IPS-NIHi11 (cell line): ENCODE results near the gene DICER1.

Experiments
- DNase-seq: peaks from one replicate; pipeline ENCODE4 v3.0.0; 2012; ENCODE audit warnings: mixed read lengths, low spot score

Gene DICER1

DNA sequence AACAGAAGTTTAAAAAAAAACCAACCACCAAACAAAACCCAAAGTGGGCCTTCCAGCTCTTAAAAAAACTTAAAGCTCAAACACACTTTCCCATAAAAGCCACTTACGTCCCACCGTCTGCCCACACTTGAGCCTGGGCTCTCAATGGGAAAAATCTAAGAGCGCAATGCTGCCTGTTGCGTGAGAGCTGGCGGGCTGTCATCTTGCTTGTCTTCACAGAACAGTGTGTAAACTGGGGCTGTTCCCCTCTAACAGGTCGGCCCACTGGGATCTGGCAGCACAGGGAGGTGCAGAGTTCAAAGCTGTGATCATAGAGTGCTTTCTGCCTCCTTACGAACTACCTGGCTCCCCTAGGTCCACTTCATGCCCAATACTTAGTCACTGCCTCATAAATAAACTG is 80.0 kb downstream of the DICER1 start:
- DNase-seq, result no peak

DNA sequence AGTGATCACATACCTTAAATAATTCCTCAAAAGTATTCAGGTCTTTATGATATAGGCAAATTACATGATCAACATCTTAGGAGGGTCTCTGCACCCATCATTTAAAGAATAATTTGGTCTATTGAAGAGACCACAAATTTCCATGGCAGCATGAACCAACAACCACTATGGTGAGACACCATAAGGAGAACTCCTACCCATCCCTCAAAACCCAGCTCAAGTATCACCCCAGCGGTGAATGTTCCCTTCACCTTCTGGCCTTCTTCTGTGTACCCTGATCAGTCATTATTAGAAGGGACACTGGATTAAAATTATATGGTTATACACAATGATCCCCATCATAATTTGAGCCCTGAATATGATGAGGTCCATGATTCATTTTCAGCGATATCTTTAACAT is 81.5 kb downstream of the DICER1 start:
- DNase-seq, result no peak

DNA sequence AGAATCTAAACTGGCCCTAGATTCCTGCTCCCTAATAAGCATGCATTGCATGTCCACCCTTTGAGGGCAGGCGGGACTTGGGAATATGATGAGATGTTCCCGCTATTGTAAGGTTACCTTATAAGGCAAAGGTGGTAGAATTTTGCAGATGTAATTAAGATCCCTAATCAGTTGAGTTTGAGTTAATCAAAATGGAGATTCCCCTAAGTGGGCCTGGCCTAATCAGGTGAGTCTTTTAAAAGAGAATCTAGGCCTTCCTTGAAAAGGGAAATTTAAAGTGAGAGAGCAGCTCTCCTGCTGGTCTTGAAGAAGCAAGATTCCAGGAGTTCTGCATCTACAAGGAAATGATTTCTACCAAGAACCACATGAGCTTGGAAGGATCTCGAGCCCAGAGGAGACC is 83.4 kb downstream of the DICER1 start:
- no peak for DNase-seq

DNA sequence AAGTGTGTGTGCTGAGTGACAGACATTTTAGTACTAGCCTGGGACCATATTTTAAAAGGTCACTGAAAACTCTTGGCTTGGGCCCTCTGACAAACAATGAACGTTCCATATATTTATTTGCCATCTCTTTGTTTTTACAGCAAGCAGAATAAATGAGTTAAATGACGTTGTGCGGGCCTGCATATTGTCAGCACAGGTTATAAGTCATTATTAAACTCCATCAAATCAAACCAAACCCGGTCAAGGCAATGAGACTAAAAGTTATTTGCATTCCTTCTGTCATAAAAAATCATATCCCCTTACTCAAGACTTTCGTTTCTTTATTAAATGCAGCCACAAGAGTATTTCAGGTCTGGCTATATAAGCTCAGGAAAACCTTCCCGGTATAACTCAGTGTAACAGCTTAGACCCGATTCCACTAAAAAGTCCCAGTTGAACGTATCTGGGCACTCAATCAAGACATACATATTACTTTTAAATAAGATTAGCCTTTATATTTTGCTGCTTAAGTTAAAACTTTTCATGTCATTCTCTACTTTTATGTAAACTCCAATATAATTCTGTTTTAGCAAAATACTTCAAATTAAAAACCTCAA is 84.9 kb downstream of the DICER1 start:
- DNase-seq, result no peak

DNA sequence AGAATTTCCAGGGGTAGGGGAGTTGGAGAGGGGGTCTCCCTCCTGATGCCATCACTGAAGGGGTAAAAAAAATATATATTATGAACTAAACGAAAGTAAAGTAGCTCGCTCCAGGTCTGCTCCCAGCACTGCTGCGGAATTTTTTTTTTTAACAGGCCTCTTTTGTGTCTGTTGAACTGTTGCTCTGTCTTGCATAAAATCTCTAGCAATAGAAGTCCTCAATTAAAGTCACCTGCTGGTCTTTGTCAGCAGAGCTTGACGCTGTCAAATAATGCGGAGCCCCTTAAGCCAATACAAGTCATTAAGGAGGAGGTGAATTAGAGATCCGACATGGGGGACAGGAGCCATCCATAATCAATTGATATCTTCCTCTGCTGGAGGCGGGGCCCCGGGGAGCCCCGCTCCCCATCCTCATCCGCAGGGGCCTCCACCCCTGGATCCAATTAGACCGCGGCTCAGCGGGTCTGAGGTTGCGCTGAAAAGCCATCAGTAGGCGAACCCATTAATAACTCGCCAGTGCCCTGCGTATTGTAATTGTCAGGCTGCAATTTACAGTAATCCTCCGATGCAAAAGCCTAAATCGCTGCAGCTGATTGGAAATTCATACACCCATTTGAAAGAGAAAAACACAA is 85.6 kb downstream of the DICER1 start:
- DNase-seq, result no peak

DNA sequence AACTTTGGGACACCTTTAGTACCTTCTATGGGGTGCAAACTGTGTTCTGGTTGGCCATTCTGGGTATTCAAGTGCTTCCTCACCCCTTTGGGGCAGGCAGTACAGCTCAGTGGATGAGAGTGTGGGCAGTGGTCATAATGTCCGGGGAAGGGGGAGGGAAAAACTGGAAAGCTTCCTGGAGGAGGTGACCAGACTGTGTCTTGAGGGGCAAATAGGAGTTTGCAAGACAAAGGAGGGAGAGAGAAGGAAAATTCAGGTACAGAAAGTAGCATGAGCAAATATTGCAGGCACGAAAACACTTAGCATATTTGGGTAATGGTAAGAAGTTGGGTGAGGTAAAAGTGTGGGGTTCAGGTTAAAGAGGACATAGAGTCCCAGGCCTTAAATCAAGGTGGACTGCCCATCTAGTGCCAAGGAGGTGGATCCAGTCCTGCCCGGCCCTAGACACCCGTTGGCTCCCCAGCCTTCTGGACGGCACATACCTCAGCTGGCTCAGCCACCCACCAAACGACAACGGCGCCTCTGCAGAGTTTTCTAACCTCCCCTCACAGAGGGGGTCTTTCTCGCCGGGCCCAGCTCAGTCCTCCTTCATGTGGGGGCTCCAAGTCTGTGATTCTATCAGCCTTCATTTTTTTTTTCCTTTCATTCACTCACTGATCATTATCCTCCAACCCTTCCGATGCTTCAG is 86.4 kb downstream of the DICER1 start:
- DNase-seq, result no peak

DNA sequence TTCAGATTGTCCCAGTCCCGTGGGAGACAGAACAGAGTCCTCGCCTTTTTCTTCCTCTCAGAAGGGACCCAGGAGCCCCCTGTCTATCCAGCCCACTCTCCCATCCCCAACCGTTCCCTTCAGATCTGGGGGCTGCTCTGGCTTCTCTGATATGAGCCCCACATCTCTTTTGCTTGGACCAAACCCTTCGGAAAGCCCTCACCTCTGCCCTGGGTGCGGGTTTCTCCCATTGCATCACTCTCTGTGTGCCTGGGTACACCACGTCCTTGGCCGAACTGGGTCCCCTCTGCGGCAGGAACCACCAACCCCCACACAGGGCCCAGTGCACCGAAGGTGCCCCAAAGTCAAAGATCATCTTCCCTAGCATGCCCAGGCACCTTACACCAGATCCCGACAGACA is 87.8 kb downstream of the DICER1 start:
- no peak for DNase-seq

DNA sequence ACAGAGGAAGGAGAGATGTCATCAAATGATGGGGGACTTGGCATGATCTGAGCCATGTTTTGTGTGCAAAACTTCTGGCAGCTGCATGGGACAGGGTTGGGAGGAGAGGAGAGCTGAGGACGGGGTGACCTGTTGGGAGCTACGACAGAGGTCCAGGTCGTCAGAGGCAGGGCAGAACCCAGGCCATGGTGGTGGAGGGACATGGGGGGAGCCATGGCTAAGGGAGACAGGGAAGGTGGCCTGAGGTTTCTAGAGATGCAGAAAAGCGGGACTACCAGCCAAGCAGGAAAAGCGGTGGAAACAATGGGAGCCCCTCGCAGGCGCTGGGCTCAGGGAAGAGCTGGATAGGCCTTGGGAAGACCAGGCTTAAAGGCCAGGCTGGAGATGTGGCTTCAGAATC is 88.3 kb downstream of the DICER1 start:
- DNase-seq, result no peak

DNA sequence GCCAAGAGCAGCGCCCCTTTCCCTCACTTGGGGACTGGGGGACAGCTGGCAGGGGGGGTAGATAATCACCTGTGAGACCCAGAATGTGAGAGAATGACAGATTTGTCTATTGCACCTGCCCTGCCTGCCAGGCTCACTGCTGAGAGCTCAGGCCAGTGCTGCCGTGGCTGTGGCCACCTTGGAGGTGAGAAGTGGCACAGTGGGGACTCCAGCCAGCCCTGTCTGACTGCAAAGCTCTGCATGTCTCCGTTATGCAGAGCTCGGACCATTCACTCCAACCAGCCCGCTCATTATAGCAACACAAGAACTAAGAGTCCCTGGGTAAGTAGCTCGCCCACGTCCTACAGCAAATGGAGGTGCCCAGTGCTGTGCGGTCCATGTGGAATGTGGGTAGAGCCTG is 88.8 kb downstream of the DICER1 start:
- no peak for DNase-seq

DNA sequence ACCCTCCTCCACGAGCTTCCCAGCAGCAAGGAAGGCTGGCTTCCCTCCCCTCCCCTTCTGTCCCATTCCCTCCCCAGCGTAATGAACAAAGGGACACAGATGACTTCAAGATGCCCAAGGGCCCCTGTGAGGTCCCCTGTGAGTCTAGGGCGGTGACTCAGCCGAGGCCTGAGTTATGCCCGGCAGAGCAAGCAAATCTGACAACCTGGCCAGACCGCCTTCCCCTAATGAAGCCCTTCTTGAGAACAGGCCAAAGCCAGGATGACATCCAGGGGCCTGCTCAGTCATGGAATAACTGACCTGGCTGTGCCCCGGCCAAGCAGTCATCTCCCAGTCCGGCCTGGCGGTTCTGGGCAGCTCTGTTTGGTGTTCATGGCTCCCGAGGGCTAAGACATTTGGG is 89.2 kb downstream of the DICER1 start:
- no peak for DNase-seq

DNA sequence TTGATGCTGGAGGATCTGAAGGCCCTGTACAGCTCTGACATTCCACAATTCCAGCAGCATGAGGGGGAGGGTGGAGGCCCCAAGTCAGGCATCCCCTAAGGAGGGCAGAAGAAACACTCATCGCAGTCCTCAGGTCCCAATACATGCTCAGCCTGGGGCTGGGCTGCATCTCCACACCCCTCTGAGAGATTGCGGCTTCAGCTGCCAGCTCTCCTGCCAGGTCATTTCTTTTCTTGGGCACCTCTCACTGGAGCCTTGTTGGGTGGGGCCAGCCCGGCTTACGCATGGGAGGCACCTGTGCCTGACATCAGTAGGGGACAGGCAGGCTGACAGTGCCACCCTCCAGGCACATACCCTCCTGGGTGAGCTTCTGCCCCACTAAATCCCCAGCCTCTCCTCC is 89.8 kb downstream of the DICER1 start:
- no peak for DNase-seq

DNA sequence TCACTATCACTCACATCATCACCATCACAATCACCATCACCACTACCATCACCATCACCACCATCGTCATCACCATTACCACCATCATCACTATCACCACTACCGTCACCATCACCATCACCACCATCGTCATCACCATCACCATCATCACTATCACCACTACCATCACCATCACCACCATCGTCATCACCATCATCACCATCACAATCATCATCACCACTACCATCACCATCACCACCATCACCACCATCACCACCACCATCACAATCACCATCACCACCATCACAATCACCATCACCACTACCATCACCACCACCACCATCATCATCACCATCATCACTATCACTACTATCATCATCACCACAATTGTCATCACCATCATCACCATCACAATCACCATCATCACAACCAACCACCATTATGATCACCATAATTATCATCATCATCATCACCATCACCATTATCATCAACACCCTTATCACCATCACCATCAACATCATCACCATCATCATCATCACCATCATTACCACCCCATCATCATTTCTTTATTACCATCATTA is 90.8 kb downstream of the DICER1 start:
- no peak for DNase-seq

DNA sequence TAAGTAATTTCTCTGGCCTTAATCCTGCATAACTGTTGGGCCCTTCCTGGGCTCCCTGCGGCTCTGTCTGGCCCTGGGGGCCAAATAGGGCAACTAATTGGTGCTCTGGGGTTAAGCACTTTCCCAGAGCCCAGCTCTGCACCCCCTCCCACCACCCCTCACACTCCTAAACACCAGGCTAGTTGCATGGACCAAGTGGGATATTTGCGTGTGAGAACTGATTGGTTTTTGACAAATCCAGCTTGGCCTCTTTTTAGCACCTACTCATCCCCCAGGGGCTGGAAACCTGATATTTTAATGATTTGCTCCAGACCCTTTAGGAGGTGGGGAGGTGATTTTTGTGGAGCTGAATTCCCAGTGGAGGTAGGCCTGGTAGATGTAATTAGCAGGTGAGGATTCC is 91.9 kb downstream of the DICER1 start:
- no peak for DNase-seq

DNA sequence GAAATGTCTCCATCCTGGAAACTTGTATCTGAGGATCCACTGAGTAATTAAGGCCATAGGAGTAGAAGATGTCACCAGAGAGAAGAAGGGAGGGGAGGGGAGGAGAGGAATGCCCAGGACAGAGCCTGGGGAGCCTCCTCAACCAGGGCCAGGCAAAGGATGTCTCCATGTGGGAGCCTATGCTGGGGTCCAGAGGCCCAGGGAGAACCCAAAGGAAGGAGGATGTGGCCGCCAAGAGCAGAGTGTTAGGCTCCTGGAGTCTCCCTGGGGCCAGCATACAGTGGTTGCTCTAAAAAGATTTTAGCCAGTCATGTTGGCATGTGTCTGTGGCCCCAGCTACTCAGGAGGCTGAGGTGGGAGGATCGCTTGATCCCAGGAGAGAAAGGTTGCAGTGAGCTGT is 92.6 kb downstream of the DICER1 start:
- DNase-seq, result no peak

DNA sequence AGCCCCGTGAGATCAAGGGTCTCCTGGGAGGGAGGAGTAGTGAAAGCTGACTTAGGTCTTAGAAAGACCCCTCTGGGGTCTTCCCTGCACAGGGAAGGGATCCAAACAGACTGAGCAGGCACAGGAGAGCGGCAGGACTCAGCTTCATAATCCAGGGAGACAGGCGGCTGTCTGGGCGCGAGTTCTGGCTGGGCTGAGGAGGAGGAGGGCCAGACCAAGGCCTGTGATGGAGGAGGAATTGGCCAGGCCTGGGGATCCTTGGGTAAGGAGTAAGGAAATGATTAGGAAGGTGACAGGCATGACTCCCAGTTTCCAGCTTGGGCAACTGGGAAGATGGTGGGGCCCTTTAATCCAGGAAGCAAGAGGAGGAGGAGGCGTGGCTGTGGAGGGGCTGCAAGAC is 93.1 kb downstream of the DICER1 start:
- no peak for DNase-seq

DNA sequence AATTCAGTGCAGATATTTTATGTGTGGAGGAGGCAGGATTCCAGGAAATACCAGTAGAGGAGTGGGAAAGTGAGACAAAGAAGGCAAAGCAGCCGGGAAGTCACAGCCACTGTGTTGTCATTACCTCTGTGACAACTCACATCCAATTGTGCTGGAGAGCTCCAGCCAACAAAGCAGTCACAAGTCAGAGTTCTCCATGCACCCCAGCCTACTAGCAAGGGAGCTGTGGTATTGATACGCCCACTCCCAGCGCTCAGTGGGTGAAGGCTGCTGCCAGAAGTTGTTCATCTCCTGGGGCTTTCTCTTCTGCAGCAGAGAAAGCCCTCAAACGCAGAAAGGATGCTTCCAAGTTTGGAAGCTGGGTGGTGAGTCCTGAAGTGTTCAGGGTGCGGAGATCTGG is 93.9 kb downstream of the DICER1 start:
- no peak for DNase-seq

DNA sequence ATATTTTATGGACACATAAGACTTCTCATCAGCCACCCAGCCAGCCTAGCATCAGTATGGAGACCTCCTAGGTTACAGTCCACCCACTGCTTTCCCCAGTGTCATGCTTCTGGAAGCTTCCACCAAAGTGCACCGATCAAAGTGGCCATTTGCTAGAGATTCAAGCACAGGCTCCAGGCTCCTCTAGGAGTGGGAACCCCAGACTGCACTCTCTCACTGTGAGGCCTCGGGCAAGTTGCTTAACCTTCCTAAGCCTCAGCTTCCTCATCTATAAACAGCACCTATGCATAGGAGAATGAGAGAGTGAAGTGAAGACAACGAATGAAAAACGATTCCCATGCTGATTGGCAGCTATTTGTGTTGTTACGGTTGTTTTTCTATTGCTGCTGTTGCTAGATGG is 94.4 kb downstream of the DICER1 start:
- no peak for DNase-seq

DNA sequence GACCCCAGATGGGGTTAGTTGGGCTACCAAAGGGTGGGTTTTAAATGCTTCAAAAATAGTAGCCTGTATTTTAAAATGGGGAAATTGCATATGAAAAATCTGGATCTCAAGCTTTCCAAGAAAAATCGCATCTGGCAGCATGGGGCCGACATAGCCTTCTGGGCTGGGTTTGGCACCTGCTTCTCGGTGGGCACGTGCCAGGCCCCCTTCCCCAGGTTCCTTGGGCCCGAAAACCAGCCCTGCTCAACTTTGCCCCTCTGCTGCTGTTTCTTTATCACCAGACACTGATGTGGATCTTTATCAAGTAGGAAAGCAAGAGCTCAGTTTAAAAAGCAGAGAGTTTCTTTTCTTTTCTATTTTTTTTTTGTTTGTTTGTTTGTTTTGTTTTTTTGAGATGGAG is 95.1 kb downstream of the DICER1 start:
- no peak for DNase-seq

DNA sequence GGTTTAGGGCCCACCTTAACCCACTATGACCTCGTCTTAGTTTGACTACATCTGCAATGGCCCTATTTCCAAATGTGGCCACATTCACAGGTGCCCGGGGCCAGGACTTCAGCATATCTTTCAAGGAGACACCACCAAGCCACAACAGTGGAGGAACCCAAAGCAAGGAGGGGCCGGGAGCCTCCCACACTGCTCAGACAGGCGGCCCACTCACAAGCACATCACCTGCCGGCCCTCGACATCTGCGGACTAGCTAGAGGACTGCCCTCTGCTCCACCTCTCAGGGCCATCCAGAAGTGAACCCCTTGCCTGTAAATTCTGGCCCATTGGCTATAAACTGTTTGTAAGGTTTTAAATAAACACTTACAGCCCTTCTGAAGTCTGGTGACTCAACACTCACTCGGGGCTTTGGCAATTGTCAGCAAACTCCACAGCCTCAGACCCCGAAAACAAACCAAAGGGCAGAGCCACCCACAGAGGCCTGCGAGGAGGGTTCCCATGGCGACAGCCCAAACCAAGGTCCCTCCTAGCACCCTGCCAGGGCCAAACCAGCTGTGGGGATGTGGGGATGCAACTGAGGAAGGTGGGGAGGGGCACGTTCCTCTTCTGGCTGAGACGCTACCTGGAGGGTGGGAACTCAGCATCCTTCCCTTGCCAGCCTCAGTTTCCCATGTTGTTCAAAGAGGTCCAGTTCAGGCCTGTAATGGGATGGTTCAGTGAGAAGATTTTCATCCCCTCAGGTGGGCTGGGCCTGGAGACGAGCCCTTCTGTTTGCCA is 95.8 kb downstream of the DICER1 start:
- DNase-seq, result no peak

DNA sequence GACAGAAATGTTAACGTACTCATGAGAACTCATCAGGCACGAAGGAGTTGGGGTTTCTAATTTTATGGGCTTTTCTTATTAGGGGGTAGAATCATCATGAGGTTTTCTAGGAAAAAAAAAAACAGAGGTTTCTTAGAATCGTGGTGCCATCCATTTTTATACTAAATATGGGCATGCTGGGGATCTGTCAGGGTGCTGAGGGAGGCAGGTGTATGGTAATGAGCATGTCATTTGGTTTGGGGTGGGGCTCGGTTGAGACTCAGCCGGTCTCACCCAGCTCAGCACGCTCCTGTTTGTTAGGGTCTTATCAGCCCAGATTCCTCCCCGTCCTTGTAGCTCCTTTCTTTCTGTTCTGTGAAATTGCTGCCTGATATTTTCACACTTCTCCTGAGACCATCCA is 98.2 kb downstream of the DICER1 start:
- no peak for DNase-seq

DNA sequence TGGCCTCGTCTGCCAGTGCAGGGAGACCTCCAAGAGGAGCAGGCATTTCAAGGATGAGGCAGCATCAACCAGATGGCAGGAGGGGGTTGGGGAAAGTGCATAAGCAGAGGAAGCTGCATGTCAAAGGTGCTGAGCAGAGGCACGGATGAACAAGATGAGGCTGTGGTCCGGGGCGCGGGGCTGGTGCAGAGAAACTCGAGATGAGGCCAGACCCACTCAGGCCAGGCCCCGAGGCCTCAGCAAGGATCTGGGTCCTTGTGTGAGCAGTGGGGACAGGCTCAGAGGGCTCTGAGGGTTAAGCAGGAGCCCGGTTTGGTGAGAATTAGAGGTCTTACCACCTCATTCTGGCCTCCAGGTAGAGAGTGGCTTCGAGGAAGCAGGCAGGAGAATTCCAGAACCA is 98.8 kb downstream of the DICER1 start:
- DNase-seq, result no peak

DNA sequence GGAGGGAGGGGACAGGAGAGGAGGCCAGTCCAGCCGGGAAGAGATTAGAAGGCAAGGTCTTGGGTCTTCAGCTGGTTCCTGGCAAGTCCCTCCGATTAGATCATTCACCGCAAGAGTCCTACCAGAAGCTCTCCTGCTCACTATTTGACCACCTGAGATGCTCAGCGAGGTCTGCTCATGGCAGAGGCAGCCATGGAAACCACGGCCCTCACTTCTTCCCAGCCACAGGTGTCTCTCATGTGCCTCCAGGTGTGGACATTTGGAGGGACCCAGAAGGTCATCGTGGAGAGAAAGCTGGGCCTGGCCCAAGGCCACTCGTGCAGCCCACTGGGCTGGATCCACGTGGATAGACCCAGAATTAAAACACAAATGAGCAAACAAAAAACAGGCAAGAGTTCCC is 99.5 kb downstream of the DICER1 start:
- no peak for DNase-seq

DNA sequence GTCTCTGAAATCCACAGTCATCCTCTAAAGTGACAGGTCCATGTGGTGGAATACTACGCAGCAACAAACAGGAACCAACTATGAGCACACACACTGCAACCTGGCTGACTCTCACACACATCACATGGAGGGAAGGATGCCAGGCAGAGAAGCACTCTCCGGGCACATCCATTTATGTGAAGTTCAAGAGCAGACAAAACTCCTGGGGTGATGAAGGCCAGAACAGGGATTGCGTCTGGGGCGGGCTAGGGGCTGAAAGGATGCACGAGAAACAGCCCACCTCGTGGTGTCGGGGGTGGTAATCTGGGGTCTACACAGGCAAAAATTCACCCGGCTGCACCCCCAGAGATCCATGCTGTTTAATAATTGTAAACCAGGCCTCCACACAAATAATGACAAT is 100.2 kb downstream of the DICER1 start:
- DNase-seq, result no peak
